Measurements from ENCODE around the gene TRNAU1AP.
"Not testable (repeated sequence)": the region's sequence is repeated elsewhere in the genome, so short reads cannot be mapped to it uniquely, and the experiment has no call there.

The TRNAU1AP gene

GRCh38 chr1:28552758-28553663, at the start of gene TRNAU1AP:
TSS of gene TRNAU1AP (plus strand) at chr1:28553085. CDS start at chr1:28553111, 26 bp downstream.
- H2AFZ ChIP-seq (ENCODE audit: low read depth, low read length): peak within 1 kb of the TSS; percentile 93
- peak within 1 kb of the TSS; percentile 91 for H3K4me3 ChIP-seq (ENCODE audit: low read length)
- peaks cover 6% of the 10 kb centered on the region for H3K4me1 ChIP-seq (ENCODE audit: insufficient read depth, low read length)
- H3K9me3 ChIP-seq (ENCODE audit: low read length): no peaks in the 10 kb centered on the region
- H3K27me3 ChIP-seq (ENCODE audit: insufficient read depth, low read length): no peaks in the 10 kb centered on the region
- H3K36me3 ChIP-seq (ENCODE audit: insufficient read depth, low read length): peaks cover 17% of the 10 kb centered on the region

DNA sequence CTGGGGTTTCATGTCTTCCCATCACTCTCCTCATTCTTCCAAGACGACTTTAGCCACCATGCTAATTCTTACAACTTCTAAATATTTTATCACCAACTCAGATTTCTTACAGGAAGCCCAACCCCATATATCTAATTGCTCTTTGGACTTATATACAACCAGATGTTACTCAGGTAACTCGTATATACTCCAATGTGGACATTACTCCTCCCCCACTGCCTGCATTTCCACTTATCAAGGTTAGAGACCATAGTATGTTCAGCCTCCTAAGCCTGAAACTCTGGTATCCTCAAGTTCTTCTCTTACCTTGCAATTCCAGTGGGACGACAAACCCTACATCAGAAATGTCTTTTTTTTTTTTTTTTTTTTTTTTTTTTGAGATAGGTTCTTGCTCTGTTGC, 49.8 kb upstream of the TRNAU1AP start:
- H3K4me1 ChIP-seq (ENCODE audit: insufficient read depth, low read length): peaks cover 14% of the 10 kb centered on the region
- no peaks in the 10 kb centered on the region for H3K9me3 ChIP-seq (ENCODE audit: low read length)
- no peaks in the 10 kb centered on the region for H3K27me3 ChIP-seq (ENCODE audit: insufficient read depth, low read length)
- H3K36me3 ChIP-seq (ENCODE audit: insufficient read depth, low read length): peaks cover 19% of the 10 kb centered on the region
- no peak overlapping the region for H2AFZ ChIP-seq (ENCODE audit: low read depth, low read length)
- H3K4me3 ChIP-seq (ENCODE audit: low read length): no peak overlapping the region

DNA sequence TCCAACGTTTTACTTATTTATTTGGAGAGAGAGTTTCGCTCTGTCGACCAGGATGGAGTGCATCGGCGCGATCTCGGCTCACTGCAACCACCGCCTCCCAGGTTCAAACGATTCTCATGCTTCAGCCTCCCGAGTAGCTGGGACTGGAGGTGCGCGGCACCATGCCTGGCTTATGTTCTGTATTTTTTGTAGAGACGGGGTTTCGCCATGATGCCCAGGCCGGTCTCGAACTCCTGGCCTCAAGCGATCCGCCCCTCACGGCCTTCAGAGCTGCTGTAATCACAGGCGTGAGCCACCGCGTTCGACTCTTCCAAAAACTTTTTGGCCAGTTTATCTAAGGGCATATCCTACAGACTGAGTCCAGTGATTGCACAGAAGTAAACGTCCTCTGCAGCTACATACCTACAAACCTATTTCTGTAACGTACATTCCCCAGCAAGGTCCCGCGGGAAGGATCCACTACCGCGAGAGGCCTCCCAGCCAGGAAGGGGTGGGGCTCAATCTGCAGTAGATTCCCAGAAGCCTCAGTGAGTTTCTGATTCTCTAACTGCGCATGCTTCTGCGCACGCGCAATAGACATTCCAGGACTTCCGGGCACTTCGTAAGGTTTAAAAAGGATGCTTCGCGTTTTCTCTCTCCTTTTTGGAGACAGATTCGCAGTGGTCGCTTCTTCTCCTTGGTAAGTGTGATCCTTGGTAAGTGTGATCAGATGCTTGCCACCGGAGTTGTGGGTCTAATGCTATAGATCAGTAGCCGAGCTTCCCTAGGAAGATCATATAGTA, 47.3 kb upstream of the TRNAU1AP start, which contains the start of gene RCC1:
TSS of gene RCC1 (plus strand) at position 638 of the 782 bp plus-strand sequence. CDS start 23,824 bp downstream, outside the sequence.
- H3K27me3 ChIP-seq (ENCODE audit: insufficient read depth, low read length): no peaks in the 10 kb centered on the region
- no peaks in the 10 kb centered on the region for H3K9me3 ChIP-seq (ENCODE audit: low read length)
- H3K4me1 ChIP-seq (ENCODE audit: insufficient read depth, low read length): peaks cover 20% of the 10 kb centered on the region
- H2AFZ ChIP-seq (ENCODE audit: low read depth, low read length): peak within 1 kb of the TSS; percentile 87
- peaks cover 35% of the 10 kb centered on the region for H3K36me3 ChIP-seq (ENCODE audit: insufficient read depth, low read length)
- peak within 1 kb of the TSS; percentile 95 for H3K4me3 ChIP-seq (ENCODE audit: low read length)

DNA sequence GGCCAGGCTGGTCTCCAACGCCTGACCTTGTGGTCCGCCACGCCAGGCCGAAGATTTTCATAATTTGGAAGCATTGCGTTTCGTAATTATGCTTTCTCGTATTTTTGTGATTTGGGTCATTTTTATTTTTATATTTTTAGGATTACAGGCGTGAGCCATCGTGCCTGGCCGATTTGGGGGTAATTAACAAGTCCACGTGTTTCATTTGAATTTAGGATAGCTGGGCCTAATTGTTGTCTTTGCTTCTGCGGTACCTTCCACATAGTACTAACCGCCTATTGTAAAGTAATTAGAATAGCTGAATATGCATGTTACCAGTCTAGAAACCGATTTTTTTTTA, 46.0 kb upstream of the TRNAU1AP start:
- peaks cover 42% of the 10 kb centered on the region for H3K36me3 ChIP-seq (ENCODE audit: insufficient read depth, low read length)
- H3K27me3 ChIP-seq (ENCODE audit: insufficient read depth, low read length): no peaks in the 10 kb centered on the region
- no peaks in the 10 kb centered on the region for H3K9me3 ChIP-seq (ENCODE audit: low read length)
- peak overlapping the region; percentile 95 for H3K4me3 ChIP-seq (ENCODE audit: low read length)
- no peak overlapping the region for H2AFZ ChIP-seq (ENCODE audit: low read depth, low read length)
- peaks cover 20% of the 10 kb centered on the region for H3K4me1 ChIP-seq (ENCODE audit: insufficient read depth, low read length)

GRCh38 chr1:28507247-28507645, 45.6 kb upstream of the TRNAU1AP start:
- Histone ChIP-seq H3K4me1 (ENCODE audit: insufficient read depth, low read length) (peaks cover 20% of the 10 kb centered on the region), H3K9me3 (ENCODE audit: low read length) (no peaks in the 10 kb centered on the region), H3K36me3 (ENCODE audit: insufficient read depth, low read length) (peaks cover 45% of the 10 kb centered on the region), H2AFZ (ENCODE audit: low read depth, low read length) (no peak overlapping the region), H3K27me3 (ENCODE audit: insufficient read depth, low read length) (no peaks in the 10 kb centered on the region), H3K4me3 (ENCODE audit: low read length) (peak overlapping the region; percentile 95)

DNA sequence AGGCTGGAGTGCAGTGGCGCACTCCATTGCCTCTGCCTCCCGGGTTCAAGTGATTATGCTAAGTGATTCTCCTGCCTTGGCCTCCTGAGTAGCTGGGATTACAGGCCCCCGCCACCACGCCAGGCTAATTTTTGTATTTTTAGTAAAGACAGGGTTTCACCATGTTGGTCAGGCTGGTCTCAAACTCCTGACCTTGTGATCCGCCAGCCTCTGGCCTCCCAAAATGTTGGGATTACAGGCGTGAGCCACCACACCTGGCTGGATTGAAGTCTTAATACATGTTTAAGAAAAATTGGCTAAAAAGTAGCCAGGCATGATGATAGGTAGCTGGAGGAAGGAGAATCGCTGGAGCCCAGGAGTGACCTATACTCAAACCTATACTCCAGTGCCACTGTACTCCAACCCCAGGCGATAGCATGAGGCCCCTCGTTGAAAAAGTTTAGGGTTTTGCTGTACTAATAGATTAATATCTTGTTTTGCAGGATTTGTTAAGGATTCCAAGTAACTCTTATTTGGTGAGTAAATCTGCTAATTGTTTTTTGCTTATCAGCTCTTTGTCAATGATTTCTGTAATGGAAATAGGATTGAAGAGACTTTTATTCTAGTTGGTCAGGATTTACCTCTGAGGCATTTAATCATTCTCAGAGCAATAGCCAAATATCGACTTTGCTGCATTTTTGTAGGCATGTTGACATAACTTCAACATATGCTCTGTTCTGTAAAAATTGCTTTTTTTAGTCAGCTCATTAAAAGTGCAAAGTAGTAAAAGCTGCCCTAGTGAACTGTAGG, 45.0 kb upstream of the TRNAU1AP start:
- H2AFZ ChIP-seq (ENCODE audit: low read depth, low read length): no peak overlapping the region
- no peaks in the 10 kb centered on the region for H3K27me3 ChIP-seq (ENCODE audit: insufficient read depth, low read length)
- peaks cover 20% of the 10 kb centered on the region for H3K4me1 ChIP-seq (ENCODE audit: insufficient read depth, low read length)
- no peaks in the 10 kb centered on the region for H3K9me3 ChIP-seq (ENCODE audit: low read length)
- H3K36me3 ChIP-seq (ENCODE audit: insufficient read depth, low read length): peaks cover 48% of the 10 kb centered on the region
- H3K4me3 ChIP-seq (ENCODE audit: low read length): peak overlapping the region; percentile 95

GRCh38 chr1:28508435-28508754, 44.5 kb upstream of the TRNAU1AP start:
- Histone ChIP-seq H2AFZ (ENCODE audit: low read depth, low read length) (no peak overlapping the region), H3K36me3 (ENCODE audit: insufficient read depth, low read length) (peaks cover 53% of the 10 kb centered on the region), H3K27me3 (ENCODE audit: insufficient read depth, low read length) (no peaks in the 10 kb centered on the region), H3K4me1 (ENCODE audit: insufficient read depth, low read length) (peaks cover 20% of the 10 kb centered on the region), H3K9me3 (ENCODE audit: low read length) (no peaks in the 10 kb centered on the region), H3K4me3 (ENCODE audit: low read length) (peak overlapping the region; percentile 95)

GRCh38 chr1:28509705-28510272, 43.1 kb upstream of the TRNAU1AP start:
- H3K9me3 ChIP-seq (ENCODE audit: low read length): no peaks in the 10 kb centered on the region
- H3K4me3 ChIP-seq (ENCODE audit: low read length): no peak overlapping the region
- H3K4me1 ChIP-seq (ENCODE audit: insufficient read depth, low read length): peaks cover 20% of the 10 kb centered on the region
- no peaks in the 10 kb centered on the region for H3K27me3 ChIP-seq (ENCODE audit: insufficient read depth, low read length)
- peaks cover 53% of the 10 kb centered on the region for H3K36me3 ChIP-seq (ENCODE audit: insufficient read depth, low read length)
- no peak overlapping the region for H2AFZ ChIP-seq (ENCODE audit: low read depth, low read length)

DNA sequence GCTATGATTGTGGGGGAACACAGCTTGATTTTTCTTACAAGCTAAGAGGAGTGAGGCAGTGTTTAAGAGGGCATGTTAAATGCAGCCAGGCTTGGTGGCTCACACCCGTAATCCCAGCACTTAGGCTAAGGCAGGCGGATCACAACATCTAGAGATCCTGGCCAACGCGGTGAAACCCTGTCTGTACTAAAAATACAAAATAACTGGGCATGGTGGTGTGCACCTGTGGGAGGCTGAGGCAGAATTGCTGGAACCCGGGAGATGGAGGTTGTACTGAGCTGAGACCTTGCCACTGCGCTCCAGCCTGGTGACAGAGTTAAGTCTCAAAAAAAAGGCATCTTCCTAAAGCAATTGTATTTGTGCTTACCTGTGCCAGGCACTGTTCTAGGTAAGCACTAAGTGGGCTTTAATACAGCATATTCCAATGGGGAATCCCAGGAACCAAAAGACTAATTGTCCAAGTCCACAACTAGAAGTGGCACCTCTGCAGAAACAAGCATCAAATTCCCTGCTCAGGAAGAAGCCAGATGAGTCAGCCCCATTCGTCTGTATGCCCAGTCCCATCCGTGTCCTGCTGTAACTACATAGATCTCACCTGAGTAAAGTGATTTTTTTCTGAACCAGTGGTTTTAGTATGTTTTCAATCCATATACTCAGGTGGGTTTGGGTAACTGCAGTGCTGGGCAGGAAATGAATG, 42.5 kb upstream of the TRNAU1AP start:
- Histone ChIP-seq H3K4me1 (ENCODE audit: insufficient read depth, low read length) (peaks cover 20% of the 10 kb centered on the region), H3K9me3 (ENCODE audit: low read length) (no peaks in the 10 kb centered on the region), H2AFZ (ENCODE audit: low read depth, low read length) (no peak overlapping the region), H3K27me3 (ENCODE audit: insufficient read depth, low read length) (no peaks in the 10 kb centered on the region), H3K36me3 (ENCODE audit: insufficient read depth, low read length) (peaks cover 53% of the 10 kb centered on the region), H3K4me3 (ENCODE audit: low read length) (no peak overlapping the region)

DNA sequence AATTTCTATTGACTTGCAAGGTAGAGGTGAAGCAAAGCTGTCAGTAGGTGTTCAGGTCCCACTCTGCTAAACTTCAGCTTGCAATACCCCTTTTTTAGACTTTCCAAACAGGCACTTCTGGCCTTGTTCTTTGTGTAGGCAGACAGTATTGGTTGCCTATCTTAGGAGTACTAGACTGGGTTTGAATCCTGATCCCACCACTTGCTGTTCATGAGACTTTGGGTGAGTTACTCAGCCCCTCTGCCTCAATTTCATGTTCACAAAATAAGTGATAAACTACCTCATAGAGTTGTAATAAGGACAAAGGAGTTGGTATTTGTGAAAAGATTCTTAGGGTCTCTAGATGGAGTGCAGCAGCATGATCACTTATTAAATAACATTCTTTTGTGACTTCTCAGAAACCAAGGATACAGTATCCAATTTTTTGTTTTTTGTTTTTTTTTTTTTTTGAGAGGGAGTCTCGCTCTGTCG, 41.9 kb upstream of the TRNAU1AP start:
- Histone ChIP-seq H3K36me3 (ENCODE audit: insufficient read depth, low read length) (peaks cover 53% of the 10 kb centered on the region), H3K4me1 (ENCODE audit: insufficient read depth, low read length) (peaks cover 20% of the 10 kb centered on the region), H3K27me3 (ENCODE audit: insufficient read depth, low read length) (no peaks in the 10 kb centered on the region), H3K9me3 (ENCODE audit: low read length) (no peaks in the 10 kb centered on the region), H2AFZ (ENCODE audit: low read depth, low read length) (no peak overlapping the region), H3K4me3 (ENCODE audit: low read length) (no peak overlapping the region)

GRCh38 chr1:28512058-28512611, 40.8 kb upstream of the TRNAU1AP start:
- H3K27me3 ChIP-seq (ENCODE audit: insufficient read depth, low read length): no peaks in the 10 kb centered on the region
- H3K36me3 ChIP-seq (ENCODE audit: insufficient read depth, low read length): peaks cover 50% of the 10 kb centered on the region
- peaks cover 15% of the 10 kb centered on the region for H3K4me1 ChIP-seq (ENCODE audit: insufficient read depth, low read length)
- no peak overlapping the region for H3K4me3 ChIP-seq (ENCODE audit: low read length)
- H3K9me3 ChIP-seq (ENCODE audit: low read length): no peaks in the 10 kb centered on the region
- no peak overlapping the region for H2AFZ ChIP-seq (ENCODE audit: low read depth, low read length)

GRCh38 chr1:28514445-28514933, 38.4 kb upstream of the TRNAU1AP start:
- not testable (repeated sequence) for H3K27me3 ChIP-seq (ENCODE audit: insufficient read depth, low read length); H3K4me3 ChIP-seq (ENCODE audit: low read length); H2AFZ ChIP-seq (ENCODE audit: low read depth, low read length); H3K9me3 ChIP-seq (ENCODE audit: low read length)
- Histone ChIP-seq H3K4me1 (ENCODE audit: insufficient read depth, low read length) (peaks cover 11% of the 10 kb centered on the region), H3K36me3 (ENCODE audit: insufficient read depth, low read length) (peaks cover 28% of the 10 kb centered on the region)

Measured in neuron (in vitro differentiated cells).